ENCODE measurements around the gene SDF2L1. TPM values are rescaled to one million over a fixed set of nuclear protein-coding genes. Genes with fewer than 3 reads are reported as not detected.

SDF2L1 gene
- total and polyA plus RNA-seq, 2 of the 13 experiments (the other 11 are each of a cell fraction or from before 2014, with no cell fraction given): 18.0 to 57.4 TPM

- TF ChIP-seq ZNF138 (CRISPR knock-in tag; IDR thresholded peaks at IDR 0.05; ENCODE audit: low read depth): no peak
- TF ChIP-seq NFIB (CRISPR knock-in tag; IDR thresholded peaks at IDR 0.05; ENCODE audit: borderline replicate concordance): no peak
- no peak for TF ChIP-seq DNMT3B (CRISPR knock-in tag; conservative IDR thresholded peaks at IDR 0.05)
- TF ChIP-seq NFKB2 (CRISPR knock-in tag; IDR thresholded peaks at IDR 0.05; ENCODE audit: borderline replicate concordance): 0 out of 2 replicates have a peak, but pooled peaks have one; percentile 38
- TF ChIP-seq ZBTB39 (CRISPR knock-in tag; IDR thresholded peaks at IDR 0.05): peak; percentile 24; the same call in 1 of the 2 replicates
- peak; percentile 18; the same call in 1 of the 2 replicates for TF ChIP-seq STAG1 (CRISPR knock-in tag; IDR thresholded peaks at IDR 0.05)
- TF ChIP-seq GATAD2A (CRISPR knock-in tag; IDR thresholded peaks at IDR 0.05): peak; percentile 33; the same call in 1 of the 2 replicates
- TF ChIP-seq, protein P1, sequence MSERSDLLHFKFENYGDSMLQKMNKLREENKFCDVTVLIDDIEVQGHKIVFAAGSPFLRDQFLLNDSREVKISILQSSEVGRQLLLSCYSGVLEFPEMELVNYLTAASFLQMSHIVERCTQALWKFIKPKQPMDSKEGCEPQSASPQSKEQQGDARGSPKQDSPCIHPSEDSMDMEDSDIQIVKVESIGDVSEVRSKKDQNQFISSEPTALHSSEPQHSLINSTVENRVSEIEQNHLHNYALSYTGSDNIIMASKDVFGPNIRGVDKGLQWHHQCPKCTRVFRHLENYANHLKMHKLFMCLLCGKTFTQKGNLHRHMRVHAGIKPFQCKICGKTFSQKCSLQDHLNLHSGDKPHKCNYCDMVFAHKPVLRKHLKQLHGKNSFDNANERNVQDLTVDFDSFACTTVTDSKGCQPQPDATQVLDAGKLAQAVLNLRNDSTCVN (CRISPR knock-in tag; IDR thresholded peaks at IDR 0.05; ENCODE audit: borderline replicate concordance): 0 out of 2 replicates have a peak, but pooled peaks have one; percentile 15
- no peak for TF ChIP-seq NR2F1 (CRISPR knock-in tag; IDR thresholded peaks at IDR 0.05)
- TF ChIP-seq HNF1A (IDR thresholded peaks at IDR 0.05; ENCODE audit: low read depth): no peak
- peak; percentile 28; the same call in 1 of the 2 replicates for TF ChIP-seq HNF1A (CRISPR knock-in tag; IDR thresholded peaks at IDR 0.05; ENCODE audit: borderline replicate concordance)
- TF ChIP-seq MLLT10 (CRISPR knock-in tag; IDR thresholded peaks at IDR 0.05): no peak
- TF ChIP-seq ZNF746 (CRISPR knock-in tag; IDR thresholded peaks at IDR 0.05): peak; percentile 78; the same call in 1 of the 2 replicates
- TF ChIP-seq MEIS1 (CRISPR knock-in tag; IDR thresholded peaks at IDR 0.05; ENCODE audit: borderline replicate concordance): 0 out of 2 replicates have a peak, but pooled peaks have one; percentile 8
- TF ChIP-seq ZNF788 (CRISPR knock-in tag; IDR thresholded peaks at IDR 0.05; ENCODE audit: borderline replicate concordance): no peak
- 0 out of 2 replicates have a peak, but pooled peaks have one; percentile 5 for TF ChIP-seq MED13 (CRISPR knock-in tag; IDR thresholded peaks at IDR 0.05)
- no peak for TF ChIP-seq EHMT2 (IDR thresholded peaks at IDR 0.05; ENCODE audit: borderline replicate concordance, low read depth, low read length)
- TF ChIP-seq ZNF329 (CRISPR knock-in tag; IDR thresholded peaks at IDR 0.05; ENCODE audit: low read depth): peak; percentile 39; the same call in 1 of the 2 replicates
- no peak for TF ChIP-seq CREB1 (IDR thresholded peaks at IDR 0.05)
- TF ChIP-seq CREB1 (CRISPR knock-in tag; IDR thresholded peaks at IDR 0.05): no peak
- TF ChIP-seq, protein P2, sequence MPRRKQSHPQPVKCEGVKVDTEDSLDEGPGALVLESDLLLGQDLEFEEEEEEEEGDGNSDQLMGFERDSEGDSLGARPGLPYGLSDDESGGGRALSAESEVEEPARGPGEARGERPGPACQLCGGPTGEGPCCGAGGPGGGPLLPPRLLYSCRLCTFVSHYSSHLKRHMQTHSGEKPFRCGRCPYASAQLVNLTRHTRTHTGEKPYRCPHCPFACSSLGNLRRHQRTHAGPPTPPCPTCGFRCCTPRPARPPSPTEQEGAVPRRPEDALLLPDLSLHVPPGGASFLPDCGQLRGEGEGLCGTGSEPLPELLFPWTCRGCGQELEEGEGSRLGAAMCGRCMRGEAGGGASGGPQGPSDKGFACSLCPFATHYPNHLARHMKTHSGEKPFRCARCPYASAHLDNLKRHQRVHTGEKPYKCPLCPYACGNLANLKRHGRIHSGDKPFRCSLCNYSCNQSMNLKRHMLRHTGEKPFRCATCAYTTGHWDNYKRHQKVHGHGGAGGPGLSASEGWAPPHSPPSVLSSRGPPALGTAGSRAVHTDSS (CRISPR knock-in tag; conservative IDR thresholded peaks at IDR 0.05): no peak
Observed at GRCh38 chr22:21657360-21658032, 15.4 kb downstream of the SDF2L1 start (continued).
